C4-2B (cell line): ENCODE measurements around the gene SNX5.

Source experiments
- CTCF ChIP-seq: fragments of 450-650 bp; conservative IDR thresholded peaks from 2 replicates; pipeline ENCODE4 v1.5.1; 2017; ENCODE audit warnings: mild to moderate bottlenecking
- ZFX ChIP-seq: fragments of 450-650 bp; IDR thresholded peaks from 2 replicates; pipeline ENCODE4 v1.6.1; 2017

DNA sequence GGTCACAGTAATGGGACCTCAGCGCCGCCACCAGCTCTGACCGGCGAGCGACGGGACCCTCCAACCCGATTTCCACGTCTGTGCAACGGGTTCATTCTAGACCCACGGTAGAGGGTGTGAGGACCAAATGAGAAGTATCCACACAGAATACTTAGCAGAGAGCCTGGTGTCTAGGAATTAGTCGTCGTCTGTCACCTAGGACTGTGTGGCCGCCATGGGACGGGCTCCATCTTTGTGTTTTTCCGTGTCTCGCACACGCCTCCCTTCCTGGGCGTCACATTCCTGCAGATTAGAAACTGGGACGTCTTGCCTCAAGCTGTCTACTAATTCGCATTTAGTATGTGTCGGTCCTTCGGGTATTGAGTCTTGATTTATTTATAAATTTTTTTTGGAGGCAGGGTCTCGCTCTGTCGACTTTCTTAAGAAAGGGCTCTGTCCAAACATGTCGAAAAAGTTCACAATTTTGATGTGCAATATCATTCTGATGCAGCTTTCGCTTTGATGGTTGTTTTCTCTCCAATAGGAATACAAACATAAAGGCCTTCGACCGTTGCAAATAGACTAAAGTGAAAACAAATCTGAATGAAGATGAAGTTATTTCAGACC is 787 bp upstream of the SNX5 start:
- TF ChIP-seq CTCF (no peak), ZFX (no peak)
